Esophagus muscularis mucosa (tissue), 4 donors: ENCODE measurements around the gene RAB41.

ENCODE experiments used
- CTCF ChIP-seq, 3 experiments: fragments of 200-600 bp in 2 of 3; fragments of 450-650 bp in 1 of 3; sonication (generic) in 2 of 3; IDR thresholded peaks; one replicate each; pipeline ENCODE4 v1.5.1; 2017 to 2019; ENCODE audit warnings: antibody characterized with exemption in 3 of 3, mild to moderate bottlenecking in 2 of 3, moderate library complexity in 1 of 3
- EP300 ChIP-seq: sonication (generic); formaldehyde crosslinking; IDR thresholded peaks from one replicate; pipeline ENCODE4 v1.6.1; 2017; ENCODE audit warnings: antibody characterized with exemption
- POLR2A ChIP-seq: fragments of 450-650 bp; IDR thresholded peaks from one replicate; pipeline ENCODE4 v1.6.1; 2017; ENCODE audit warnings: antibody characterized with exemption, moderate library complexity, mild to moderate bottlenecking, low read depth

GRCh38 chrX:70292788-70293187, 10.8 kb downstream of the RAB41 start:
- no peak for TF ChIP-seq CTCF (IDR thresholded peaks at IDR 0.05)
- no peak for TF ChIP-seq POLR2A
- no peak for TF ChIP-seq EP300
